ENCODE measurements around the gene PHKA2.

The PHKA2 gene

GRCh38 chrX:18874560-18875255 is 109.2 kb downstream of the PHKA2 start:
- no peaks in the 10 kb centered on the region for H3K36me3 Mint-ChIP-seq (ENCODE audit: low read depth)
- H3K27ac Mint-ChIP-seq: peak overlapping the region in 1 of 3 experiments; percentile 49
- H3K4me1 Mint-ChIP-seq: peaks cover 15% of the 10 kb centered on the region
- TF ChIP-seq CTCF (IDR thresholded peaks at IDR 0.05; ENCODE audit: unreplicated experiment in 3 of 3): no peak
- peaks cover 18% of the 10 kb centered on the region for H3K9me3 Mint-ChIP-seq
- H3K27me3 Mint-ChIP-seq (ENCODE audit: low read depth): peaks cover 17% of the 10 kb centered on the region
- H3K4me3 Mint-ChIP-seq: no peak overlapping the region

- Mint-ChIP-seq H3K27me3 (ENCODE audit: low read depth) (peaks cover 17% of the 10 kb centered on the region), H3K27ac (no peak overlapping the region), H3K4me1 (peaks cover 15% of the 10 kb centered on the region), H3K9me3 (peaks cover 18% of the 10 kb centered on the region), H3K4me3 (no peak overlapping the region), H3K36me3 (ENCODE audit: low read depth) (no peaks in the 10 kb centered on the region)
- no peak for TF ChIP-seq CTCF (IDR thresholded peaks at IDR 0.05; ENCODE audit: unreplicated experiment in 3 of 3)
These were observed 110.1 kb downstream of the PHKA2 start for GRCh38 chrX:18873836-18874235.

DNA sequence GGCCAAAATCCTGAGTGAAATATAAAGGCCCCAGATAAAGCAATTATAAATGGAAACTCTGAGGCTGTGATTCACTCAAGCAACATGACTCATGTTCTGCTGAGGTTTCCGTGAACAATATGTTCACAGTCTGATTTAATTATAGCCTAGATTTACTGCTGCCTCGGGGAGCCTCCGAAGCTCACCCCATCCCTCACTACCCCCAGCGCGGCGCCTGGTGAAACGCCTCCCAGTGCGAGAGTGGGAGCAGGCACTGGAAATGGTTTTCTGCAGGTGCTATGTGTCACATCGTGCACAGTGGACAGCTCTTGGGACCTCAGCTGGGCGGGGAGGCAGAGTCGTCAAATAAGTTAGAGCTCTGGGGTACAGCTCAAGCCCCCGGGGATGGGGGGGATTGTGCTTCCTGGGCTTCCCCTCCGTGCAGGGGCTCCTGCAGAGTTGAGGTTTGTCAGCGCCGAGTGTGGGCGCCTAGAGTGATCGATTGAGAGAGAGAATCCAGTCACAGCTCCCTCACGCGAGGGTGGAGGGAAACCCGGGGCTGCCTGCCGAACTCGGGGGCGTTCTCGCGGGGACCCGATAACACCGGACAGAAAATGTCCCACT is 110.6 kb downstream of the PHKA2 start:
- Mint-ChIP-seq H3K4me1 (peaks cover 15% of the 10 kb centered on the region), H3K27ac (peak overlapping the region; percentile 63 to 92 (median 77)), H3K9me3 (peaks cover 18% of the 10 kb centered on the region), H3K4me3 (peak overlapping the region in 2 of 3 experiments; percentile 21 to 59), H3K36me3 (ENCODE audit: low read depth) (no peaks in the 10 kb centered on the region), H3K27me3 (ENCODE audit: low read depth) (peaks cover 17% of the 10 kb centered on the region)
- TF ChIP-seq CTCF (IDR thresholded peaks at IDR 0.05; ENCODE audit: unreplicated experiment in 3 of 3): no peak

GRCh38 chrX:18872621-18873020 is 111.3 kb downstream of the PHKA2 start:
- Mint-ChIP-seq H3K4me3 (peak overlapping the region in 2 of 3 experiments; percentile 59 to 64), H3K27me3 (ENCODE audit: low read depth) (peaks cover 17% of the 10 kb centered on the region), H3K4me1 (peaks cover 15% of the 10 kb centered on the region), H3K9me3 (peaks cover 21% of the 10 kb centered on the region), H3K36me3 (ENCODE audit: low read depth) (no peaks in the 10 kb centered on the region), H3K27ac (peak overlapping the region; percentile 63 to 92 (median 77))
- no peak for TF ChIP-seq CTCF (IDR thresholded peaks at IDR 0.05; ENCODE audit: unreplicated experiment in 3 of 3)

DNA sequence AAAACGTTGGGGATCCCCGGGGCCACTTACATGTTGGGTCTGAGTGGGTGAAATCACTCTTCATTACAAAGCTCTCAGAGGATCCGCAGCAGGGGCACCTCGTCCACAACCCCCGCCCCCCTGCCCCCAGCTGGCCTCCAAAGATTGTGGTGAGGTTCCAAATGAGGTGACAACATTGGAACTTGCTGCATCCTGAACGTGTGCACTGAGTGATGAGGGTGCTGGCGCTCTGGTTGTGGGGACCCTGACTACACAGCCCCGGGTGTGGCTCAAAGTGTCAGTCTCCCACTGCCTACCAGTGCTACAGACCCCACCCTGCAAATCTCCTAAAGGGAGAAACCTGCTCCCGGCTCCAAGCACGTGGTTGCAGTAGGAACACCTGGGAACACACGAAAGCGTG is 111.9 kb downstream of the PHKA2 start:
- no peaks in the 10 kb centered on the region for H3K36me3 Mint-ChIP-seq (ENCODE audit: low read depth)
- H3K27me3 Mint-ChIP-seq (ENCODE audit: low read depth): peaks cover 14% of the 10 kb centered on the region
- no peak for TF ChIP-seq CTCF (IDR thresholded peaks at IDR 0.05; ENCODE audit: unreplicated experiment in 3 of 3)
- H3K9me3 Mint-ChIP-seq: peaks cover 21% of the 10 kb centered on the region
- H3K4me3 Mint-ChIP-seq: no peak overlapping the region
- no peak overlapping the region for H3K27ac Mint-ChIP-seq
- peaks cover 15% of the 10 kb centered on the region for H3K4me1 Mint-ChIP-seq

Measured in nephron (organoid).